ENCODE results near the gene CLOCK.

DNA sequence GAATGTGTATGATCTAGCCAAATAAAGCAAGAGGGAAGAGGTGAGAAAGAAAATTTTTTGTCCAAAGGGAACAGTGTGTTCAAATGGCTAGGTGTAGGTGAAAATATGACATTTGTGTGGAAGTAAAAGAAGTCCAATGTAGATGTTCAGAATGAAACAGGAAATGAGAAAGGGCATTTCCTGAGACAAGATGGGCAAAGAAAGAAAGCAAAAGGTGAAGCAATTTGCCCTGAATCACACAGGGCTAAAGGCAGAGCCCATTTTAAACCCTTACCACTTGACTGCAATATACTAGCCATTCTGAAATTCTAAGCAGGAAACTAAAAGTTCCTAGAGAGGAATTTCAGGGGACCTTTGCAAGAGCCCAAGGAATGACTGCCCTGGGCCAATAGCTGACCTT, 36.0 kb downstream of the CLOCK start:
- no peak for TF ChIP-seq ZBTB21 (tag by site-specific recombination; IDR thresholded peaks at IDR 0.05)
- TF ChIP-seq, protein P1, sequence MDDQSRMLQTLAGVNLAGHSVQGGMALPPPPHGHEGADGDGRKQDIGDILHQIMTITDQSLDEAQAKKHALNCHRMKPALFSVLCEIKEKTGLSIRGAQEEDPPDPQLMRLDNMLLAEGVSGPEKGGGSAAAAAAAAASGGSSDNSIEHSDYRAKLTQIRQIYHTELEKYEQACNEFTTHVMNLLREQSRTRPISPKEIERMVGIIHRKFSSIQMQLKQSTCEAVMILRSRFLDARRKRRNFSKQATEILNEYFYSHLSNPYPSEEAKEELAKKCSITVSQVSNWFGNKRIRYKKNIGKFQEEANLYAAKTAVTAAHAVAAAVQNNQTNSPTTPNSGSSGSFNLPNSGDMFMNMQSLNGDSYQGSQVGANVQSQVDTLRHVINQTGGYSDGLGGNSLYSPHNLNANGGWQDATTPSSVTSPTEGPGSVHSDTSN (CRISPR knock-in tag; IDR thresholded peaks at IDR 0.05): no peak
- TF ChIP-seq, protein P2, sequence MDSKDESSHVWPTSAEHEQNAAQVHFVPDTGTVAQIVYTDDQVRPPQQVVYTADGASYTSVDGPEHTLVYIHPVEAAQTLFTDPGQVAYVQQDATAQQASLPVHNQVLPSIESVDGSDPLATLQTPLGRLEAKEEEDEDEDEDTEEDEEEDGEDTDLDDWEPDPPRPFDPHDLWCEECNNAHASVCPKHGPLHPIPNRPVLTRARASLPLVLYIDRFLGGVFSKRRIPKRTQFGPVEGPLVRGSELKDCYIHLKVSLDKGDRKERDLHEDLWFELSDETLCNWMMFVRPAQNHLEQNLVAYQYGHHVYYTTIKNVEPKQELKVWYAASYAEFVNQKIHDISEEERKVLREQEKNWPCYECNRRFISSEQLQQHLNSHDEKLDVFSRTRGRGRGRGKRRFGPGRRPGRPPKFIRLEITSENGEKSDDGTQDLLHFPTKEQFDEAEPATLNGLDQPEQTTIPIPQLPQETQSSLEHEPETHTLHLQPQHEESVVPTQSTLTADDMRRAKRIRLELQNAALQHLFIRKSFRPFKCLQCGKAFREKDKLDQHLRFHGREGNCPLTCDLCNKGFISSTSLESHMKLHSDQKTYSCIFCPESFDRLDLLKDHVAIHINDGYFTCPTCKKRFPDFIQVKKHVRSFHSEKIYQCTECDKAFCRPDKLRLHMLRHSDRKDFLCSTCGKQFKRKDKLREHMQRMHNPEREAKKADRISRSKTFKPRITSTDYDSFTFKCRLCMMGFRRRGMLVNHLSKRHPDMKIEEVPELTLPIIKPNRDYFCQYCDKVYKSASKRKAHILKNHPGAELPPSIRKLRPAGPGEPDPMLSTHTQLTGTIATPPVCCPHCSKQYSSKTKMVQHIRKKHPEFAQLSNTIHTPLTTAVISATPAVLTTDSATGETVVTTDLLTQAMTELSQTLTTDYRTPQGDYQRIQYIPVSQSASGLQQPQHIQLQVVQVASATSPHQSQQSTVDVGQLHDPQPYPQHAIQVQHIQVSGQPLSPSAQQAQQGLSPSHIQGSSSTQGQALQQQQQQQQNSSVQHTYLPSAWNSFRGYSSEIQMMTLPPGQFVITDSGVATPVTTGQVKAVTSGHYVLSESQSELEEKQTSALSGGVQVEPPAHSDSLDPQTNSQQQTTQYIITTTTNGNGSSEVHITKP (tag by site-specific recombination; IDR thresholded peaks at IDR 0.05): no peak
- TF ChIP-seq, protein P3, sequence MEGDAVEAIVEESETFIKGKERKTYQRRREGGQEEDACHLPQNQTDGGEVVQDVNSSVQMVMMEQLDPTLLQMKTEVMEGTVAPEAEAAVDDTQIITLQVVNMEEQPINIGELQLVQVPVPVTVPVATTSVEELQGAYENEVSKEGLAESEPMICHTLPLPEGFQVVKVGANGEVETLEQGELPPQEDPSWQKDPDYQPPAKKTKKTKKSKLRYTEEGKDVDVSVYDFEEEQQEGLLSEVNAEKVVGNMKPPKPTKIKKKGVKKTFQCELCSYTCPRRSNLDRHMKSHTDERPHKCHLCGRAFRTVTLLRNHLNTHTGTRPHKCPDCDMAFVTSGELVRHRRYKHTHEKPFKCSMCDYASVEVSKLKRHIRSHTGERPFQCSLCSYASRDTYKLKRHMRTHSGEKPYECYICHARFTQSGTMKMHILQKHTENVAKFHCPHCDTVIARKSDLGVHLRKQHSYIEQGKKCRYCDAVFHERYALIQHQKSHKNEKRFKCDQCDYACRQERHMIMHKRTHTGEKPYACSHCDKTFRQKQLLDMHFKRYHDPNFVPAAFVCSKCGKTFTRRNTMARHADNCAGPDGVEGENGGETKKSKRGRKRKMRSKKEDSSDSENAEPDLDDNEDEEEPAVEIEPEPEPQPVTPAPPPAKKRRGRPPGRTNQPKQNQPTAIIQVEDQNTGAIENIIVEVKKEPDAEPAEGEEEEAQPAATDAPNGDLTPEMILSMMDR (tag by site-specific recombination; IDR thresholded peaks at IDR 0.05): no peak
- no peak for TF ChIP-seq ZNF121 (tag by site-specific recombination; IDR thresholded peaks at IDR 0.05)
- TF ChIP-seq ZNF394 (tag by site-specific recombination; IDR thresholded peaks at IDR 0.05; ENCODE audit: borderline replicate concordance): no peak
- TF ChIP-seq ZNF138 (tag by site-specific recombination; IDR thresholded peaks at IDR 0.05; ENCODE audit: borderline replicate concordance): no peak
- no peak for TF ChIP-seq ZNF571 (tag by site-specific recombination; IDR thresholded peaks at IDR 0.05)
- TF ChIP-seq, protein P4, sequence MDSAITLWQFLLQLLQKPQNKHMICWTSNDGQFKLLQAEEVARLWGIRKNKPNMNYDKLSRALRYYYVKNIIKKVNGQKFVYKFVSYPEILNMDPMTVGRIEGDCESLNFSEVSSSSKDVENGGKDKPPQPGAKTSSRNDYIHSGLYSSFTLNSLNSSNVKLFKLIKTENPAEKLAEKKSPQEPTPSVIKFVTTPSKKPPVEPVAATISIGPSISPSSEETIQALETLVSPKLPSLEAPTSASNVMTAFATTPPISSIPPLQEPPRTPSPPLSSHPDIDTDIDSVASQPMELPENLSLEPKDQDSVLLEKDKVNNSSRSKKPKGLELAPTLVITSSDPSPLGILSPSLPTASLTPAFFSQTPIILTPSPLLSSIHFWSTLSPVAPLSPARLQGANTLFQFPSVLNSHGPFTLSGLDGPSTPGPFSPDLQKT (IDR thresholded peaks at IDR 0.05; ENCODE audit: borderline replicate concordance, low read depth, low read length): no peak

All from HEK293 (cell line).